Heart left ventricle (tissue), 13 donors: ENCODE results near the gene MSMP.

Experiments
- CTCF ChIP-seq, 12 donors: fragments of 200-600 bp; sonication (generic) in 4 of 12; IDR thresholded peaks; one replicate each; pipeline versions ENCODE4 v1.5.0 to v1.8.0; 2018 to 2022; ENCODE audit warnings: antibody characterized with exemption in 12 of 12, mild to moderate bottlenecking in 5 of 12
- POLR2A ChIP-seq, 2 donors: fragments of 450-650 bp; IDR thresholded peaks; one replicate each; pipeline ENCODE4 v1.6.1; 2017; ENCODE audit warnings: antibody characterized with exemption in 2 of 2, mild to moderate bottlenecking in 2 of 2, moderate library complexity in 2 of 2
- donor health status: ischemic (EF 13 %, LVEDD 7.1; RV severe dilation, severe dysfunction).
- donor health status: DM: no; HTN: yes; CAD: no.
- donor health status: DM: no; HTN: no; CAD: no.
- donor health status: ischemic (EF 25% LVEDD 6.9; RV normal size, moderate dysfunction).
- donor health status: ischemic (EF 25% LVEDD 5.7; RV mildly dilated, moderate dysfunction).
- donor health status: ischemic (EF 35%, LVEDD 5.7; RV mildly dilated, moderate dysfunction).
- donor health status: nonischemic (EF 11% LVEDD 7.7; RV severe dilation, severe dysfunction).
- donor health status: DM: yes; HTN: yes; CAD: no.
- donor health status: PGD.
- donor health status: ischemic (EF 29% LVEDD 5.4; RV normal size, mild dysfunction).
- donor health status: nonischemic (EF 23%, LVEDD 6.1; RV moderate dilation, normal function).

GRCh38 chr9:35732800-35733541 lies 21.1 kb downstream of the MSMP start:
- TF ChIP-seq CTCF (IDR thresholded peaks at IDR 0.05), result no peak
- TF ChIP-seq POLR2A (IDR thresholded peaks at IDR 0.05), result no peak
